H7 (cell line): ENCODE results near the gene B3GNT2. TPM values are rescaled to one million over a fixed set of nuclear protein-coding genes. Genes with fewer than 3 reads are reported as not detected.
A peak's percentile ranks its signal among the peaks of the same experiment; 100 is the strongest.
"Not testable (repeated sequence)": the region's sequence is repeated elsewhere in the genome, so short reads cannot be mapped to it uniquely, and the experiment has no call there.

ENCODE experiments used
- DNase-seq: peaks from one replicate; pipeline ENCODE4 v3.0.0; 2012
- H3K27me3 ChIP-seq: 2 replicates; pipeline ENCODE4 v1.6.0; 2011; ENCODE audit warnings: mild to moderate bottlenecking, low read length; ENCODE audit not compliant: control insufficient read depth, insufficient read depth
- H3K36me3 ChIP-seq: replicated peaks from 2 replicates; pipeline ENCODE4 v1.5.1; 2011; ENCODE audit warnings: low read length; ENCODE audit not compliant: control insufficient read depth, insufficient read depth
- H3K4me3 ChIP-seq: 2 replicates; pipeline ENCODE4 v1.5.1; 2011; ENCODE audit warnings: low read depth, mild to moderate bottlenecking, control low read depth, low read length, moderate library complexity; ENCODE audit not compliant: insufficient read depth
- total RNA-seq: library from RNA; depleted of rRNA; stranded (reverse); fragments of >200 nt; shearing (Covaris generic); gene quantifications from 2 replicates; pipeline ENCODE4 v1.2.3, GENCODE V29; 2014

B3GNT2 gene
- total RNA-seq, 1 experiment from 2014 or later, result 33.4 TPM

DNA sequence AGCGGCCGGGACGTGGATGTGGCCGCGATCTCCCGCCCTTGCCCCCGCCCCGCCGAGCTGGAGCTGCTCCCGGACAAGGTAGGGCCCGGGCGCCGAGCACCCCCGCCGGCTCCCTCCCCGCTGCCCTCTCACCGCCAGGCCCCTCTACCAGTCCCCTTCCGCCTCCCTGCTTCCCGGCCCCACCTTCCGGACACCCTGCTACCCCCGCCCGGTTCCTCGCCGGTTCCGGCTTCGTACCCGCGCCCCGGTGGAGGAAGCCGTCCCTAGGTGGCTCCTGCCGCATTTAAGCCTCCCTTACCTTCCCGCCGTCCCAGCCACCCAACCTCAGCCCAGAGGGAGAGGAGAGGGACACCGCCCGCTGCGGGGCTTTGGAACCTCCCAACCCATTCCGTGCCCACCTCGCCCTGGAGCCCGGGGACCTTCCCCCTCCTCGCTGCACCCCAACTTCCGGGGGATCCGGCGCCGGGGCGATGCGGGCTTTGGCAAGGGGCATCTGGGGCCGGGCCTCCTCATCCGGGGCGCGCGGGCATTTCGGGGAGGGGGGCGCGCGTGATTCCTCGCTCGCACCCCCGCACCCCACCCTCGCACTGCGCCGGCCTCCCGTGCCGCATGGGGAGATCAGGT, 475 bp downstream of the B3GNT2 start:
- Histone ChIP-seq H3K4me3 (peak overlapping the region; percentile 91), H3K27me3 (no peaks in the 10 kb centered on the region), H3K36me3 (no peaks in the 10 kb centered on the region)
- peak; percentile 87 for DNase-seq

DNA sequence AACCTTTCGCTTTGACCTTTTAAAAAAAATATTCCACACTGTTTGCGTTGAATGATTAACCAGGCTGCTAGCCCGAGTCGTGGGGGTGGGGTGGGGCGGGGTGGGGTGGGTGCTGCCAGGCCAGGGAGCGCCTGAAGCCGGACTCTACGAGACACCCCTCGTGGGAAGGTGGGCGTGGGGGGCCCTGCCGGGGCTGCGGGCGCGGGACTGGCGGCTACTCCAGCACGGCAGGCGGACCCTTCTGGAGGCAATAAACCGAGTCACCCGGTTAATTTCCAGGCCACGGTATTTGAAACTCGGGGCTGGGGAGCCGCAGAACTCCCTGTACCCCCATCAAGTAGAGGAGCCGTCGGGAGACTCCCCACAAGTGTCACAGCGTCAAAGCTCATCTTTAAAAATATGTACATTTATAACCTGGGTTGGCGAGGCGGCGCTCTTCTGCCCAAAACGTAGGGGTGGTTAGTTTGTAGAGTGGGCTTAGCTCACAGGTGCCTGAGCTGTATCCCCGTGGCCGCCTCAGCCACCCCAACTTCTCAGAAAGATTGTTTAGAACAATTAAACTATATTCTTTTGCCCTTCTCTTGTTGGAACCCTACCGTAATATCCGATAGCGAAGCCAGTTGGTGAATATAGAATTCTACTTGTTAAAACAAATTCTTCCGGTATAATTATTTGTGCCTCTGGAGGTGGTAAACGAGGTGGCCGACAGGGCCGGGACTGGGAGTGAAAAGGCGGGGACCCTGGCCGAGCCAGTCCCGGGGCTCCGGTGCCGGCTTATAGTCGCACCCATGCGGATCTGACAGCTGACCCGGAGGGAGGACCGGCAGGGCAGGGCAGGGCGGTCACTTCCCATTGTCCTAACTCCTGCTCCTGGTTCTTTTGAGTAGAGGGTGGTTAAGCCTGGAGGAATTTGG, 1.4 kb downstream of the B3GNT2 start:
- H3K36me3 ChIP-seq, result no peaks in the 10 kb centered on the region
- H3K27me3 ChIP-seq, result no peaks in the 10 kb centered on the region
- peak overlapping the region; percentile 91 for H3K4me3 ChIP-seq
- peak; percentile 78 for DNase-seq

DNA sequence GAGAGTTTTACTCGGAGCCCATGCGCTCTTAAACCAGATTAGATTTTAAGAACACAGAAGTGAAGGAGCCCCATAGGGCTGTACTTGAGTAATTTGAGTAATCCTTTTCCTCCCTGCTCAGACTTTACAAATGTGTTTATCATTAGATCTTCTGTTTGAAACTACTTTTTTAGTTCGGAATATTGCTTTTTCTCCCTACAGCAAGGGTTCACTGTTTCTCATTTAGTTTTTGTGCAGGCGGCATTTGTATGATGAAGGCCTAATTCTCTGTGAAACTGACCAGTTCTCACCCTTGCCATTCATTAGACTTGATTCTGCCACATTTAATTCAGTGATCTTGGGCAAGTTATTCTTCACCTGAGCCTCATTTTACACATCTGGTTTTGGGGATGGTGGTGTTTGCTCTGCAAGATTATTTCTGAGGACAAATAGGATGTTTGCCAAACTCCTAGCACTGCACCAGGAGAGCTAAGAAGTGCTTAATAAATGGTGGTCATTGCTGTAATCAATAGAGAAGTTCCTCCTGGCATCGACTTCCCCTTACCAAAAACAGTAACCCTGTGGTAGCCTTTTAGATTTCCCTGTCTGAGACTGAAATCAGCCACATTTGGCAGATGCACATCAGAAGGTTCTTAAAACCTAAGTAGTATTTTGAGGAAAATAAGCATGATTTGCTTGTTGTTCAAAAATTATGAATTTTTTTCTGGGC, 2.2 kb downstream of the B3GNT2 start:
- DNase-seq, result no peak
- Histone ChIP-seq H3K4me3 (peak overlapping the region; percentile 91), H3K36me3 (no peaks in the 10 kb centered on the region), H3K27me3 (no peaks in the 10 kb centered on the region)

DNA sequence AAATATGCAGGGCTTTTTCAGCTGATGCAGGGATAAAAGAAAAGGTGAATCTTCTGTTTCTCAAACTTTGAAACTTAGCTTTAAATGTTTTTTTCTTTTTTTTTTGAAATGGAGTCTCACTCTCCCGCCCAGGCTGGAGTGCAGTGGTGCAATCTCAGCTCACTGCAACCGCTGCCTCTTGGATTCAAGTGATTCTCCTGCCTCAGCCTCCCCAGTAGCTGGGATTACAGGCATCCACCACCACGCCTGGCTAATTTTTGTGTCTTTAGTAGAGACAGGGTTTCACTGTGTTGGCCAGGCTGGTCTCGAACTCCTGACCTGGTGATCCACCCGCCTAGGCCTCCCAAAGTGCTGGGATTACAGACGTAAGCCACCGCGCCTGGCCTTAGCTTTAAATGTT, 2.9 kb downstream of the B3GNT2 start:
- H3K4me3 ChIP-seq, H3K36me3 ChIP-seq, DNase-seq, H3K27me3 ChIP-seq: not testable (repeated sequence)

DNA sequence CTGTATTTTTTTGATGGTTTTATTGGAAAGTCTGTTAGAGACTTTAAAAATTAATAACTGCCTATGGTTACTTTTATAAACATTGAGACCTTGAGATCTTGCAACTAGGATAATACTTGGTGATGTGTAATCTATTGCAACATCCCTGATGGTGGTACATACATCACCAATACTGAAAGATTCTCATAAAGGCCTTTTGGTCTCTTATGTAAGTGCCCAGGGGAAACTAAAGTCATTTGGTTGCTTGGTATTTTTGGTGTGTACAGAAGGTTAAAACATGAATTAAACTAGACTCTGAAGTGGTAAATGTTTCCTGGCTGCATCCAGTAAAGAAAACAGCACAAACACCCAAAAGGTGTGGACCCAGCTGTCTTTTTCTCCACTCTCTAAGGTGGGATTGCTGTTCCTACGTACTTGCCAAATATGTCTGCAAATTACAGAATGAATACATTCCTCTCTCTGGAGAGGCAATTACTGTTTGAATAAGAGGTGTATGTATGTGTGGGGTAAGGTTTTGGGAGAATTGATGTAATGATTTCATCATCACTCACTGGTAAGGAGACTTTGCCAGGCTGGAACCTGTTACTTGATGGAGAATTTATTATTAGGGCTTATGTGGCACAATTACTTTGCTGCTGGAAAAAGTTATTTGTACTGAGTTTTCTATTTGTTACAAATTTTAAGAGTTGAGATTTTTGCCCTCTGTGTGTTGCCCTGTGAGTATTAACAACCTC, 3.6 kb downstream of the B3GNT2 start:
- DNase-seq, result no peak
- no peak overlapping the region for H3K4me3 ChIP-seq
- no peaks in the 10 kb centered on the region for H3K27me3 ChIP-seq
- no peaks in the 10 kb centered on the region; the same call in 1 of the 2 replicates for H3K36me3 ChIP-seq

DNA sequence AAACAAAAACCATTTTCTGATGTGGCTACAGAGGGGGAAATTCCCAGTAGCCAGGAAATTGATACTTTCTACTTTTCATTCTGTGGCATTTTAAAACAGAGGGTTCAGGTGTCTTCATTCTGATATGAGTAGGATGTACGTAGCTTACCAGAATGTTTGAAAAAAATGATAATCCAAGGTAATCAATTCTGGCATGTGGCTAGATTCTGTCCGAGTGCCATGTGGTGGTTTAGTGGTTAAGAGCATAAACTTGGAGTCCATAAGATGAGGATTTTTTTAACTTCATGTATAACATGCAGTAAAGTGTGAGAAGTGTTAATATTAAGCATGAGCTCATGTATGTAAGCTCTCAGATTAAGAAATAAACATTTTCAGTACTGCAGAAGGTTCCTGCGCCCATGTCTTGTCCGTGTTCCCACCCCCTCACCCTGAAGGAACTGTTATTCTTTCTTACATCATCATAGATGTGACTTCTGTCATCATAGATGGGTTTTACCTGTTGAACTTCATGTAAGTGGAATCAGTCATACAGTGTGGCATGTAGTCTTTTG, 4.5 kb downstream of the B3GNT2 start:
- no peaks in the 10 kb centered on the region for H3K27me3 ChIP-seq
- no peak for DNase-seq
- no peaks in the 10 kb centered on the region; the same call in 1 of the 2 replicates for H3K36me3 ChIP-seq
- no peak overlapping the region for H3K4me3 ChIP-seq

DNA sequence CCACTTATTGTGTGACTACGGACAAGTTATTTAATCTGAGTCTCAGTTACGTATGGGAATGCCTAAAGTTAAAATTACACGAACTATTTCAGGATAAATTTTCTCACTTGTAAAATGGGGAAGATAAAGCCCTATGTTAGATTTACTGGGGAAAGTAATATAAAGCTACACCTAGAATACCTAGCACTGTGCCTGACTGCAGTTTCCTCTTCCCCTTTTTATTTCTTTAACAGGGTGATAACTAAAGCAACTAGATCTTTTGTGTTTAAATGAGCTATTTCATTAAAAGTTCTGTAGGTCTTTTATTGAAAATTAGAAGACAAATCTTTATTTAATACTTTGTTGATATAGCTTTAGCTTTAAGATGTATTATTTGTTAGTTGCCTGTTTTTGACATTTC, 5.0 kb downstream of the B3GNT2 start:
- Histone ChIP-seq H3K36me3 (no peaks in the 10 kb centered on the region; the same call in 1 of the 2 replicates), H3K4me3 (no peak overlapping the region), H3K27me3 (no peaks in the 10 kb centered on the region)
- DNase-seq, result no peak

DNA sequence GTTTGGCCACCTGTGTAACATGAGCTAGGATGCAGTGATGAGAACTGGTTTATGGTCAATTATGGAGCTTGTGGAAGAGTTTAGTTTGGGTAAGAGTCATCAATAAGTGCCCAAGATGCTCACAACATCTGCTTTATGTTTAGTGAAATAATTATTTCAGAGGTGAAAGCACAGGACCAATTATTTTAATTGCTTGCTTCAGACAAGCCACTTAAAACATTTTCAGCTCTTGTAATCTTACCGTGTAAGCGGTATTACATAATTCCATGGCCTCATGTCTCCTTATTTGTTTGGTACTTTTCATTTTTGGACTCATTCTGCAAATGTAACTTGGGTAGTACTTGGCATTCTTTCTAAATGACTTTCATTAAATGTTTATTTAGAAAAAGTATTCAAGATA, 5.4 kb downstream of the B3GNT2 start:
- Histone ChIP-seq H3K27me3 (no peaks in the 10 kb centered on the region), H3K36me3 (no peaks in the 10 kb centered on the region; the same call in 1 of the 2 replicates), H3K4me3 (no peak overlapping the region)
- no peak for DNase-seq

DNA sequence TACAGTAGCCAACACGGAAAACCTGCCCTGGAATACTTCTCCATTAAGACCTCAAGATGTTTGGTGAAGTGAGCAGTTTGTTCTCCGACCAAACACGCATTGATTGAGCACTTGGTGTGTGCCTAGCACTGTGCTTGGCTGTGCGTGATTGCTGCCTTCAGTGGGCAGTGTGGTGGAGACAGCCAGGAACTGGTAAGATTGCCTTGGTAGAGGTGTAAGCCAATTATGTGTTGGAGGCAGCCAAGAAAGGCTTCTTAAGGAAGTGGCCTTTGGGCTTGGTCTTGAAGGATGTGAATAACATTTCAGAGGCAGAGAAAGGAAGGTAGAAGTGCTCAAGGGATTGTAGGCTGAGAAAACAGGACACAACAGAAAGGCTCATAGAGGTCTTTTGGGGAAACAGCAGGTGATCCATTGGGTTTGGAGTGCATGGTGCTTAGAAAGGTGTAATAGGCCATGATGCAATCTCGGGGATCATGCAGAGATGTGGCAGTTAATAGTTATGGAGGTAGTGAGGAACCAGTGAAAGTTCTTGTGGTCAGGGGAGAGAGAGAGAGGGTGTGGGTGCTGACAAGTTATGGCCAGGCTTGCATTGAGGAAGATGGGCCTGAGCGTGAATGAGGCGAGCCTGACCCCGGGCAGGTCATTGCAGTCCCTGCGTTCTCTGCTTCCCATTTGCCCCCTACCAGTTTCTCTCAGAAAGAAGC, 6.3 kb downstream of the B3GNT2 start:
- Histone ChIP-seq H3K4me3 (no peak overlapping the region), H3K36me3 (no peaks in the 10 kb centered on the region; the same call in 1 of the 2 replicates), H3K27me3 (no peaks in the 10 kb centered on the region)
- DNase-seq, result no peak

DNA sequence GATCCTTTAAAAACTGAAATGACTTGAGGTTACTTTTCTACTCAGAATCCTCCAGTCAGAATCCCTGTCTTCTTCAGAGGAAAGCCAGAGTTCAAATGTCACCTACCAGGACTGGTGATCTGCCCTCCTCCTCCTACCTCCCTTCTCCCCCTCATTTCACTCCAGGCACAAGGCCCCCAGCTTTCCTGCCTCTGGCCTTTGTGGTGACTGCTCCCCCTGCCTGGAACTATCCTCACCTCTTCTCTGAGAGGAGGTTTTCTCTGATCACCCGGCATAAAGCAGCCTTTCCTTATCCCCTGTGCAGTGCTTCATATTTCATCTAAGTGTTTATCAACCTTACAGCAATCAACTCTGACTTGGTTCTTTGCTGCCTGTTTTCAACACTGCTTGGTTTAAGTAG, 6.8 kb downstream of the B3GNT2 start:
- Histone ChIP-seq H3K36me3 (no peaks in the 10 kb centered on the region; the same call in 1 of the 2 replicates), H3K27me3 (no peaks in the 10 kb centered on the region), H3K4me3 (no peak overlapping the region)
- DNase-seq, result no peak

DNA sequence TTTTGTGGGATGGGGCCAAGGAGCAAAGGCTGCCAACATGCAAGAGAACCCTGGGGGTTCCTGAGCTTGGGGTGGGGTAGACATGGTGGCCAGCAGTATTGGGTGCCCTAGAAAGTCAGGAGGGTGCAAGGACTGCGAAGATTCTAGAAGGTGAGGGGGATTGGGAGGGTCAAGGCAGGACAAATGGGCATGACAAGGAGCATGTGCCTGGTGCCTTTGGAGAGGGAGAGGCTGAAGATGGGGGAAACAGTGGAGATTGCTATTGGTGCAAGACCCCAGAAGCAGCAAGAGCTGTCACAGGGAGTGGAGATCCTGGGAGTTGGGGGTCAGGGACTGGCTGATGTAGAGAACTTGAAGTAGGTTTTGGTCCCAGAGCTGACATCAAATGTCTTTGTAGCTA, 7.5 kb downstream of the B3GNT2 start:
- H3K36me3 ChIP-seq, result no peaks in the 10 kb centered on the region; the same call in 1 of the 2 replicates
- no peaks in the 10 kb centered on the region for H3K27me3 ChIP-seq
- no peak overlapping the region for H3K4me3 ChIP-seq
- no peak for DNase-seq

DNA sequence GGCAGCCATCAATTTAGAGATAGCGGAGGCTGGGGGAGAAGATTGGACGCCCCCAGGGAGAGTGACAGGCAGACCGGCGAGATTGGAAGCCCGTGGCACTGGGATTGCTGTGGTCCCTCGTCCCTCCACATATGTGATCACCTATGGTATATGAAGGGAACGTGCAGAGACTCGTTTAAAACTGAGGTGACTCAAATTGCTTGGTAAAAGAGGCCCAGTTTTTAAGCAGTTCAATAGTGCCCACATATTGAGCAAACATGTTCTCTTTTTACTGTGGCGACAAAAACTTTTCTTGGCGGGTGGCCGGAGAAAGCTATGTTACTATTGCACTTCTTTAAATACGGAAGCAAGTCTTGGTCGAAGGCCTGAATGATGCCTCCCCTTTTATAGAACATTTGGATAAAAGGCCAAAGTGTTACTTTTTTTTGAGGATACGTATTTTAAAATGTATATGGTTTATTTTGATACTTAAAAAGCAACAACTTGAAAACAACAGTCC, 9.1 kb downstream of the B3GNT2 start:
- DNase-seq, result no peak
- Histone ChIP-seq H3K36me3 (no peaks in the 10 kb centered on the region; the same call in 1 of the 2 replicates), H3K27me3 (no peaks in the 10 kb centered on the region), H3K4me3 (no peak overlapping the region)

DNA sequence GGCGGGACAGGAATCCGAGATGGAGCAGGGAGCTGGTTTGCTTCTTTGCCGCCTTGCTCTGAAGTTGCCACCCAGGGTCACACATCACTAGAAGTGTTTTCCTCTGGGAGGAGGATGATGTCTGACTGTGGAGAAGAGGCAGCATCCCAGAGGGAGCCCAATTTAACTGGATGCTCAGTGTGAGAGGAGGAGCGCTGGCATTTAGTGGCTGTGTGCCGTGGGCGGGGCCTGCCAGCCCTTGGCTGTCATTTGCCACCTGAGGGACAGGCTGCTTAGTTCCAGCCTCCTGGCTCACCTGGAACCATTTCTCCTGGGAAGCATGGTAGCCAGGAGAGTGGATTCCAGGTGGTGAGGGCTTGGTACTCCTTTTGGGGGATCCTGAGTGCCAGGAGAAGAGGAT, 9.6 kb downstream of the B3GNT2 start:
- no peak for DNase-seq
- Histone ChIP-seq H3K27me3 (no peaks in the 10 kb centered on the region), H3K36me3 (no peaks in the 10 kb centered on the region; the same call in 1 of the 2 replicates), H3K4me3 (no peak overlapping the region)
